CD1c-positive myeloid dendritic cell (primary cell): ENCODE measurements around the gene ZFYVE16.
A peak's percentile ranks its signal among the peaks of the same experiment; 100 is the strongest.
"Not testable (repeated sequence)": the region's sequence is repeated elsewhere in the genome, so short reads cannot be mapped to it uniquely, and the experiment has no call there.

Experiments used
- DNase-seq: peaks from one replicate; pipeline ENCODE4 v3.0.0-alpha.2; 2016; ENCODE audit errors: extremely low spot score

Gene ZFYVE16

DNA sequence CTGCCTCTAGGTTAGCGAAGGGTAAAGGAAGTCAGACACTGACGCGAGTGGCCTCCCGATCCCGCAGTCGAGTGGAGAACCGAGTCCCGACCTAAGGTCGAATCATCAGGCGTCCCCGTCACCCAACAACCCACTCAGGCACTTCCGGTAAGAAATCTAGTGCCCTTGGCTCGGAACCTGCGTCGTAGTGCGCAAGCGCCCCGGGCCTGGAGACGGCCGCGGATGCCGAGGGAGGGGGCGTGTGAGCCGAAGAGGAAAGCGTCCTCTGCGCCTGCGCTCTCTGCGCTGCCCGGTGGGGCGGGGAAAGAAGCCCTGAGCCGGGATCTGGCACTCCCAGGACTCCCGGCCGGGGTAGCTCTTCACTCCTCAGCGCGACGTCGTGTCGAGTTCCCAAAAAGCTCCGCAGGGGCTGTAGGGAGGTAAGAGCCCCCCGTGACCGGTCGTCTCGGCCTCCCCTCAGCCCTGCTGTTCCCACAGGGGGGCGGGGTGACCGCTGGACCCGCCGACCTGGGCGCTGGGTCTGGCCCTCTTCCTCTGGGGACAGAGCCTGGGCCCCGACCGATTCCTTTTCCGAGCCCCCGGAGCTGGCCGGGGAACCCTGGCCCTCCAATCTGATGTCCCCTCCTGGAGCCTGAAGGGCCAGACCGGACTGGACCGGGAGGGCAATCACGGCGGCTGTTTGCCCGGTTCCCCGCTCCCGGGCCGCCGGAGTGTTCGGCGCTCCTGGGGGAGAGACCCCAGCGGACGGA lies at the start of gene ZFYVE16:
ZFYVE16 (plus strand) TSS at position 330 of the 749 bp plus-strand sequence. CDS start 26,084 bp downstream, outside the sequence.
- peak; percentile 100 for DNase-seq

DNA sequence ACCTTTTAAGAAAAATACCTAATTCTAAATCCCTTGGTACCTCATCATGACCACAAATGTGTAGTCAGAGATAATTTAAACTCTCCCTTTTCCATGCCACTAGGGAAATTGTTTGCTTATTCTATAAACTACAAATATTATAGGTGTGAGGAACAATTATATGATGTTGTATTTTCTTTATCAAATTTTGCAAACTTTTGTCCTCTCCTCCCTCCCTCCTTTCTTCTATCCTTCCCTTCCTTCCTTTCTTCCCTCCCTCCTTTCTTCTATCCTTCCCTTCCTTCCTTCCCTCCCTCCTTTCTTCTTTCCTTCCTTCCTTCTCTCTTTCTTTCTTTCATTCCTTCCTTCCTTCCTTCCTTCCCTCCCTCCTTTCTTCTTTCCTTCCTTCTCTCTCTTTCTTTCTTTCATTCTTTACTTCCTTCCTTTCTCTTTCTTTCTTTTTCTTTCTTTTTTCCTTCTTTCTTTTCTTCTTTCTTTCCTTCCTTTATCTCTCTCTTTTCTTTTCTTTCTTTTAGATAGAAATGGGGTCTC lies 46.9 kb upstream of the ZFYVE16 start:
- DNase-seq: no peak

DNA sequence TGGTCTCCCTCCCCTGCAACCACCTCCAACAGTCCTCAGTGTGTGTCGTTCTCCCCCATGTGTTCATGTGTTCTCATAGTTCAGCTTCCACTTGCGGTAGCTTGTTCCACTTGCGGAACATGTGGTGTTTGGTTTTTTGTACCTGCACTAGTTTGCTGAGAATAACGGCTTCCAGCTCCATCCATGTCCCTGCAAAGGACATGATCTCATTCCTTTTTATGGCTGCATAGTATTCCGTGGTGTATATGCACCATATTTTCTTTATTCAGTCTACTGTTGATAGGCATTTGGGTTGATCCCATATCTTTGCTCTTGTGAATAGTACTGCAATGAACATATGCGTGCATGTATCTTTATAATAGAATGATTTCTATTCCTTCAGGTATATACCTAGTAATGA lies 43.0 kb upstream of the ZFYVE16 start:
- DNase-seq: no peak

DNA sequence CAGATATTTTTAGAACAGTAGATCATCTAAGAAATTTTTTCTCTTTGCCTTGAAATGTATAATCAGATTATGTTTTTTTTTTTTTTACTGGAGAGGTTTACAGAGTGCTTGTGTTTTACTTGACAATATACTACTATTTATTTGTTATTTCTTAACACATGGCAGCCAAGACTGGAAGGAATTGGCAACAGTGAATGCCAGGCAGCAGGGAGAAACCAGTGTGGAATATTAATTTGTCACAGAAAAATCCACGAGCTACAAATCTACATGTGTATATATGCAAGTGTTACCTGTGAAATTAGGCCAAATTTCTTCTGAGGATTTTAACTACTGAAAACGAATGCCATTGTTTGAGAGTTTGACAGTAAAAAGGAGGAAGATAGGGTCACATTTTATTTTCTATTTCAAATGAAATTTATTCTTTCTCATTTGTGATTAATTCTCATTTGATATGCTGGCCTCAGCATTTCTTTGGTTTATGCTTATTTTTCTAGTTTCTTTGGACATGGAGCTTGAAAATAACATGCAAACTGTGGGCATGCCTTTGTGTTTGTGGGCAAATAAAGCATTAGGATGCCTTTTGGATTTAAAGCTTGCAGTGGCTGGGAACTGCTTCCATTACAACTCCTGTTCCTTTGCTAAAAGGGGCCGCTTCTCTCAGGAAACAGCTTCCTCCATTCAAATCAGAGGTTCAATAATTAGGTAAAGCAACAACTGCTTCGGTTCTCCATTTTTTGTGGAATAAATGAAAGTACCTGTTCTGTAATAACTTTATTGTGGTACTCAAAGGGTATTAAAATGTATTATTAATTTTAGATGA lies 39.0 kb upstream of the ZFYVE16 start:
- DNase-seq: no peak

DNA sequence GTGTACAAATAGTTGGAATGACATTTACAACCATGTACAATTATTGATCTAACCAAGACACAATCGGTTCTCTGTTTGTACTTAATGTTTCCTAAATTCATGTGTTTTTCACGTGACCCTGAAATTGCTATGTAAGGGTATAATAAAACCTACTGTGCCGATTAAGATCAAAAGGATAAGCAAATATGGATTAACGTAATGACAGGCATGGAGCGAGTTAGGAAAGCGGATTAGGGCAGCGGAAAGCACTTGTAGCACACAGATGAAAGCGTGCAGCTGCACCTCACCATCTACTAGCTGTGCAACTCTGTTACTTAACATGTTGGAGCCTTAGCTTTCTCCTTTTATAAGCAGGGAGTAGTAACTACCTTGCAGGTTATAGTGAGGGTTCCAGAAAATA lies 38.3 kb upstream of the ZFYVE16 start:
- no peak for DNase-seq

DNA sequence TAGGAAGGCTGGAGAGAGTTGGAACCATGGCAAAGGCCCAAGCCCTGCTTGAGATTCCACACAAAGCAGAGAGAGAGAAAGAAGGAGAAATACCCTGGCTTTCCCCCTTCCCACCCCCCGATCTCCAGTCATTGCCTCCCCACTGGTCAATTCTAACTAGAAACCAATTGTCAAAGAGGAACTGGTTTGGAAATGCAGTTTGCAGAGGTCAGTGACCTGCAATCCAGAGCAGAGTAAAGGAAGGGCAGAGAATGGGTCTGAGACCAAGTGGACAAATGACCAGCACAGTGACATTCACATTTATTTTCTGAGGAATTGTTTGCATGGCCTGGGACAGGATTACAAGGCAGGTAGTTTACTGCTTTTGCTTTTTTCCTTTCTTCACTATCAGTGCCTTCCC lies 37.5 kb upstream of the ZFYVE16 start:
- no peak for DNase-seq

DNA sequence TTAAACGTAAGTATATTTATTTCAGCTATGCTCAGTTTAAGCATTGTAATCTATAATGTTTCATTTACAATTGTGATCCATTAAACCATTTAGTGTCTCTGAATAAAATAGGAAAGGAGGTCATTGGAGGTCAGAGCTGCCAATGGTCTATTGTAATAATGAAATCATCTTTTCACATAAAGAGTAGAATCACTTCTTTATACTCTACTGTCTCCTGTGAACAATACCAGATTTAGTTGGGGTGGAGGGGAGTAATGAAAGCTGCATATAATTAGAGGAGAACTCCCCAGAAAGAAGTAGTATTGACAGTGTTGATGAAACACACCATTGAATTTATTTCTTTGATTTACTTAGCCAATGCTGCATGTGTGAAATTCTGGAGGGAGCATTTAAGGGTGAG lies 35.1 kb upstream of the ZFYVE16 start:
- DNase-seq: no peak

DNA sequence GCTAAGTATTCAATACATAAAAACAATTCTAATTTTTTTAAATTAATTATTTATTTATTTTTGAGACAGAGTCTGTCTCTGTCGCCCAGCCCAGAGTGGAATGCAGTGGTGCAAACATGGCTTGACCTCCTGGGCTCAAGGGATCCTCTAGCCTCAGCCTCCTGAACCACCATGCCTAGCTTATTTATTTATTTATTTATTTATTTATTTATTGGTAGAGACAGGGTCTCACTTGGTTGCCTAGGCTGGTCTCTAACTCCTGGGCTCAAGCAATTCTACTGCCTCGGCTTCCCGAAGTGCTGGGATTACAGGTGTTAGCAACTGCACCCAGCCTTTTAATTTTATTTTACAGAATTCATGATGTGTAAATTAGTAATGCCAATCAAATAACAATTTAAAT lies 33.7 kb upstream of the ZFYVE16 start:
- no peak for DNase-seq

DNA sequence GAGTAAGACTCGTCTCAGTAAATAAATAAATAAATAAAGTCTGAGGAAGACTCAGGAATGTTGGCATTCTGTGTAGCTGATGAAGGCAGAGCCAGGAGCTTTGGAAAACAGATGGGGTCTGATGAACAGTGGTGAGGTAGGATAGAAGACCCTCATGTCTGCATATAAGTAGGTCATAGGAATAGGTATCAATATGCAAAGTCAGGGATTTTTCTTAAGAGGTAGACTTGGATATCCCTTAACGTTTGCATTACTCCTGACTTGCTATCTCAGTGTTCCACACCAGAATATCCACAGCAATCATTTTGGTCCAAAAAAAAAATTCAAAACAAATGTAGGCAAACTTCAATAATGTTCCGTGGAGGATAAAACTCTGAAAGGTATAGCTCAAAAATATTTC lies 31.3 kb upstream of the ZFYVE16 start:
- DNase-seq: no peak

DNA sequence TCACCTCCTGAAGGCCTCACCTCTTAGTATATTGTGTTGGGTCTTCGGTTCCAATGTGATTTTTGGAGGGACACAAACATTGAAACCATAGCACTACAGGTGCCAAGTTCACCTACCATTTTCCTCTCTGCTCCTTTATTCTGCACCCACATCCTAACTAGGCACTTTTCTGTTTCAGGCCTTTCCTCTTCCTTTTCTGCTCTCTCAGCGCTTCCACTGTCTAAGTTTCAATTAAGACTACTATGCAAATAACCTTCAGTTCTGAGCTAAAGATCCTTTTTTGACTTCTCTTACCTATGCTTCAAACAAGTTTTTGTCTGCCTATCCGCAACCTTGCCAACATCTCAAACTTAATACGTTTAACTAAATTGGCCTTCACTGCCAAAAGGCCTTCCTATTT lies 25.4 kb upstream of the ZFYVE16 start:
- no peak for DNase-seq

DNA sequence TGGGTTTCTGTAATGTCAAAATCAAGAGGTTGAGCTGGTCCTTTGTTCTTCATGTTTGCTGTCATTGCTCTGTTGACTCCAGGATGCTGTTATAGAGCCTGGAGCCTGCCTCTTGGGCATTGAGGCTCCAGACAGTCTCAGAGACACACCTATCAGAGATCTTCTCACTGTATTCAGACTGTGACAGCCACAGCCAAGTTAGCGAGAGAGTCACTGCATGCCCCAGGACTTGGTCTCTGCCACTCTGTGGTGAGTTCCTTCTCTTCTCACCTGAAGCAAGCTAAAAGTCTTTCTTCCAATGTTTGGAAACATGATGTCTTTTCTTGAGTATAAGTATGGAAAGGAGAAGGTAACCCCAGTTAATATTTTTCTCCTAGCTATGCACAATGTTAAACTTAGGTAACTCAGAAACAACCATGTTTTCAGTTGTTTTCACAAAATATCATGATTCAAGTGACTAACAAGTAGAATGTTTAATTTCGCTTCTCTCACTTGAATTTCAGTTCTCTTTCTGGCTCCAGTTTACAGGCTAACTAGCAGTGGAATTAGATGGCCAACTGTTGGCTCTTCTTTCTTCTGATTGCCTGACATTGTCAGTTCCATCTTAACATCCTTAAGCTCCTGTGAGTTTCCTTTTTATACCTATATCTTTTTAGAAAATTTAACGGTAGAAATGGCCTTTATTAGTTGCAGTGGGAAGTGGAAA lies 20.6 kb upstream of the ZFYVE16 start:
- peak; percentile 65 for DNase-seq

DNA sequence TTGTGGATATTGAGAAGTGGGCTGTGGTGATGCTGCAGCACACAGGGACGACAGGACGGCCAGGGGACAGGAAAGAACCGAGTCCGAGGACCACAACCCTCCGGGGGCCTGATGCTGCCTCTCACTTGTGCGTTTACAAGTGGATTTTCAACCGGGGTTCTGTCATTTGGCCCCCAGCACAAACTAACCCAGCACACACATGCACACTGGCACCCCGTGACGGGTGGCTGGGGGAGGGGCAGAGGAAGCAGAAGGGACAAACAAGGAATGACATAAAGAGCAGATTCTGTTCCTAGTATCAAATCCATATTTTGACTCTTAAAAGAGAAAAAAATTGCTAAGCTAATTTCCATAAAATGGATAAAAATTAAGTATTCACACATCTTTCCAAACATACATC lies 18.3 kb upstream of the ZFYVE16 start:
- DNase-seq: no peak

DNA sequence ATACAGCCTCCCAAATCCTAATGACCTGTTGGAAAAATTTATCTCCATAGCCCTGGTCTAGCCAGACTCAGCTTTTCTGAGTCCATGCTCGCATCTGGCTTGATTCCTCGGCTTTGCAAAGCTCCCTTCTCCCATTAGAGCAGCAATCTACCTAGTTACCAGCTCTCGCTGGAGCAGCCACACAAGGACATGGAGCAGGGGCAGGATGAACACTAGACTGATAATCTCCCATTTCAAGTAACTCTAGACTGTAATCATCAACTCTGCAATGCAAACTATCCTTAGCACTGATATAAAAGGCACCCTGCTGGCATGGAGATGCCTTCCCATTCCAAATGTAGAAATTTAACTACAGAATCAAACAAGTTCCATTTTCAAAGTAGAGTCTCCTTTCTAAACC lies 17.5 kb upstream of the ZFYVE16 start:
- not testable (repeated sequence) for DNase-seq

DNA sequence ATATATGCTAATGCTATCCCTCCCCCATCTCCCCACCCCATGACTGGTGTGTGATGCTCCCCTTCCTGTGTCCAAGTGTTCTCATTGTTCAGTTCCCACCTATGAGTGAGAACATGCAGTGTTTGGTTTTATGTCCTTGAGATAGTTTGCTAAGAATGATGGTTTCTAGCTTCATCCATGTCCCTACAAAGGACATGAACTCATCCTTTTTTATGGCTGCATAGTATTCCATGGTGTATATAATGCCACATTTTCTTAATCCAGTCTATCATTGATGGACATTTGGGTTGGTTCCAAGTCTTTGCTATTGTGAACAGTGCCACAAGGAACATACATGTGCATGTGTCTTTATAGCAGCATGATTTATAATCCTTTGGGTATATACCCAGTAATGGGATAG lies 16.6 kb upstream of the ZFYVE16 start:
- not testable (repeated sequence) for DNase-seq

DNA sequence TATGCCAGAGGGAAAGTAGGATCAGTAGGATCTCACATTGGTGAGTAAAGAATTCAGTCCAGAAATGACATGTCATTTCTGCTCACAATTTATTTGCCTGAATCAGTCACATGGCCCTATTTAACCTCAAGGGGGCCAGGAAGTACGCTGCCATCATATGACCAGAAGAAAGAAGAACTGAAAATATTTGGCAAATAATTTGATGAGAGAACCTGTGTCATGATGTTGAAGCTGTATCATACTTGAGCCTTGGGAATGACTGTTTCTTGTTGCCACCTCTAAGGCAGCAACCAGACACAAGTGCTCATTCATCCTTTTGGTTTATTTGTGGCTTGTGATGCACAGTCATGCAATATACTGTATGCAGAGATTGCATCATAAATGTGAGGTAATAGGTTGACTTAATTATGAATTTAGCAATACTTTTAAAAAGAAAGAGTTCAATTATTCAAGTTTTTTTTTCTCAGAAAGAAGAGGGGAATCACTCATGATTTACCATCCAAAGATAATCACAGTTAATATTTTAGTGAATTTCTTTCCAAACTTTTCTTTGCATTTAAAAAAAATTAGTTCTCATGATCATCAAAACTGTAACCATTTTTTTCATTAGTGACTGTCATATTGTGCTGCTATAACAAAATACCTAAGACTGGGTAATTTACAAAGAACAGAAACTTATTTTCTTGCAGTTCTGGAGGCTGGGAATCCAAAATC lies 8.2 kb upstream of the ZFYVE16 start:
- peak; percentile 92 for DNase-seq

DNA sequence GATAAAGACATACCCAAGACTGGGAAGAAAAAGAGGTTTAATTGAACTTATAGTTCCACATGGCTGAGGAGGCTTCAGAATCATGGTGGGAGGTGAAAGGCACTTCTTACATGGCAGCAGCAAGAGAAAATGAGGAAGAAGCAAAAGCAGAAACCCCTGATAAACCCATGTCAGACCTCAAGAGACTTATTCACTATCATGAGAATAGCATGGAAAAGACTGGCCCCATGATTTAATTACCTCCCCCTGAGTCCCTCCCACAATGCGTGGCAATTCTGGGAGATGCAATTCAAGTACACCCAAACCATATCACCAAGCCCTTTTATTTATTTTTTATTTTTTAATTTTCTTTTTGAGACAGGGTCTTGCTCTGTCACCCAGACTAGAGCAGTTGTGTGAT lies 7.5 kb upstream of the ZFYVE16 start:
- peak; percentile 78 for DNase-seq

DNA sequence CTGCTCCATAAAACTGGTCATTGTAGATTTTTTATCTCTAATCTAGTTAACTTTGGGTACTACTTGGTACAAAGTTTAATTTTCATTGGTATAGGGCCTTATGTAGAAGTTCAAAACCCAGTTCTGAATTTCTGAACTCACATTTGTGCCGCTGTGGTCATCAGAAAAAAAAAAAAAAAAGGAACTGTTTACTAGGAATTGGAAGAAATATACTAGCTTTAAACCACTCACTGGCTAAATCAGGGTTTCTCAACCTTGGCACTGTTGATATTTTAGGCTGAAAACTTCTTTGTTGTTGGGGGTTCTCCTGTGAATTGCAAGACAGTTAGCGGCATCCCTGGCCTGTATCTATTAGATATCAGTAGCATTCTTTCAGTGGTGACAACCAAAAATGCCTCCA lies 4.1 kb upstream of the ZFYVE16 start:
- DNase-seq: peak; percentile 60

DNA sequence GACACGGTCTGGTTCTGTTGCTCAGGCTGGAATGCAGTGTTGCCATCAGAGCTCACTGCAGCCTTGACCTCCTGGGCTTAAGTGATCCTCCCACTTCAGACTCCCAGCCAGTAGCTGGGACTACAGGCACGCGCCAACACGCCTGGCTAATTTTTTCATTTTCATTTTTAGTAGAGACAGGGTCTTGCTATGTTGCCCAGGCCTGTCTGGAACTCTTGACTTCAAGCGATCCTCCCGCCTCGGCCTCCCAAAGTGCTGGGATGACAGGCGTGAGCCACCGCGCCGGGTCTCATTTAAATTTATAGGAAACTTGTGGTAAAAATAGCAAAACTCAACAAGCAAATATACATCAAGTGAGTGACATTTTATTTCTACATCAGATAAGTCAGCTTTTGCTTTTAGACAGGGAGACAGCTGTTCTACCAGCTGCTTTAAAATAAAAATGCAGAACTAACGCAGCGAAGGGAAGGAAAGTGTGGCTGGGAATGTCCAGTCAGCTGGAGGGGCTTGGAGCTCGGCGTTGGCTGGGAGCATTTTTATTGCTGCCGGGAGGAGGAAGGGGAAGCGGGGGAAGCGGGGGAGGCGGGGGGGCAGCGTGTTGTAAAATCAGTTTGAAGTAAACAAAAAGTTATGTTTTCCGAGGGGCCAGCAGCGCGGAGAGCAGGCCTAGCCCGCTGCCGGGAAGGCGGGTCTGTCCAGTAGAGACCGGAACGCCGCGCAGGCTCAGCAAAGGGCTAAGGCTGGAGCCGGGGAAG lies 707 bp upstream of the ZFYVE16 start:
- DNase-seq: peak; percentile 86

DNA sequence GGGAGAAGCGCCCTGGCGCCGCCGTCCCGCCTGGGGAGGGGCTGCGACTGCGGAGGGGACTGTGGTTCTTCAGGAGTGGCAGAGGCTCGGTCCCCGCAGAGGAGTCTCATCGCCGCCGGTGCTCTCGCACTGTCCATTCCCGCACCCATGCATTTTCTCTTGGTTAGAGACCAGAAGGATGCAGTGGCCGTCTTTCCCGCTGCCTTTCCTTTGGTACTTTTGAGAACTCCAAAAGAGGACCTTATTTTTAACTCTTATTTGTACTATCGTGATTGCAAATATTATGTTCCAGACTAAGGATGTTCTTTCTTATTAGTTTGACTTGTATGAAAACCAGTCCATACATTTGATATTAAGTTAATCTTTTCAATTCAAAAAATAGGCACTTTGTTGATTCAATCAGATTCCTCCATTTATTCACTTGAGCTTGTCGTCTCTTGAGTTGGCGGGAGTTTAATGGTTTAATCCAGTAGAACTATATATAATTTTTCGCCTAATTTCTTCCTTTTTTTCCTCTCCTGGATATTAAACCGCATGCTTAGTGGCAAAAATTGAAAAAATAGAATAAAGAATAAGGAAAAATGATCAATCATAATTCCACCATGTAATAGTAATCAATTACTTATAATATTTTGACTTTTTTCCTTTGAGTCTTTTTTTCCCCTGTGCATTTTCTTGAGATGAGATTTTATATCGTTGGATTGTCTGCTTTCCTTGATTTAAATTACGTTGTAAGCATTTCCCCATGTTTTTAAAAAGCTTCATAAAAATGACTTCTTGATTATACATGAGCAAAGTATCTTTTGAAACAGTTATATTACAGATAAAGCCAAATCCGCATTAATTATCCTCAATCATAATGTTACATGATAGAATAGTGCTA lies 861 bp downstream of the ZFYVE16 start:
- peak; percentile 69 for DNase-seq
